H1 (cell line): Measurements from ENCODE around the gene RILPL1. TPM values are rescaled to one million over a fixed set of nuclear protein-coding genes. Genes with fewer than 3 reads are reported as not detected.

Experiments used
- CTCF ChIA-PET: fragments of 300-600 bp; sonication (Branson Sonifier 250); formaldehyde crosslinking; loops from one replicate; lab custom pipeline; 2021; ENCODE audit not compliant: partially characterized antibody; lab: Charles Lee
- POLR2A ChIA-PET: fragments of 300-600 bp; sonication (Branson Sonifier 250); formaldehyde crosslinking; loops from one replicate; lab custom pipeline; 2021; ENCODE audit warnings: inconsistent platforms; ENCODE audit not compliant: partially characterized antibody; lab: Charles Lee
- DNase-seq, 2 experiments: peaks; one replicate each; pipeline versions ENCODE4 v3.0.0 to v3.0.0-alpha.2; 2010 to 2022; ENCODE audit warnings: low spot score in 2 of 2, low read depth in 1 of 2, mixed read lengths in 1 of 2
- FAIRE-seq: peaks from 2 replicates; lab custom pipeline; 2011; peaks lifted over from hg19 to GRCh38; lab: Jason Lieb, UNC
- H2AFZ ChIP-seq: 2 replicates; pipeline ENCODE4 v1.8.1; 2012; ENCODE audit warnings: low read length, inconsistent platforms
- H2AK5ac ChIP-seq: 2 replicates; pipeline ENCODE4 v1.6.1; 2013; ENCODE audit warnings: low read depth, low read length
- H2BK120ac ChIP-seq: replicated peaks from 2 replicates; pipeline ENCODE3; 2013; ENCODE audit warnings: low read depth, low read length, inconsistent platforms
- H2BK12ac ChIP-seq: 2 replicates; pipeline ENCODE4 v1.6.1; 2013; ENCODE audit warnings: low read depth, low read length
- H2BK15ac ChIP-seq: 2 replicates; pipeline ENCODE4 v1.6.1; 2013; ENCODE audit warnings: low read length
- H2BK20ac ChIP-seq: 2 replicates; pipeline ENCODE4 v1.6.1; 2013; ENCODE audit warnings: low read length
- H2BK5ac ChIP-seq: 2 replicates; pipeline ENCODE4 v1.6.1; 2013; ENCODE audit warnings: low read depth, low read length
- H3K14ac ChIP-seq: 2 replicates; pipeline ENCODE4 v1.6.1; 2013; ENCODE audit warnings: inconsistent platforms; ENCODE audit not compliant: insufficient read length
- H3K18ac ChIP-seq: 2 replicates; pipeline ENCODE4 v1.6.1; 2013; ENCODE audit warnings: low read length; ENCODE audit errors: extremely low read depth
- H3K23ac ChIP-seq: 2 replicates; pipeline ENCODE4 v1.6.1; 2013; ENCODE audit warnings: inconsistent platforms; ENCODE audit not compliant: insufficient read length
- H3K23me2 ChIP-seq: 2 replicates; pipeline ENCODE4 v1.6.1; 2013; ENCODE audit warnings: low read depth, low read length
- H3K27ac ChIP-seq: 2 replicates; pipeline ENCODE4 v1.6.1; 2011; ENCODE audit warnings: low read depth, low read length, inconsistent platforms
- H3K27me3 ChIP-seq, 4 experiments: replicated peaks in 1 of 4; 1 replicate in 1 of 4; 2 replicates in 3 of 4; pipeline versions ENCODE4 v1.6.1 to v1.8.1; 2011 to 2013; ENCODE audit warnings: low read length in 3 of 4, mild to moderate bottlenecking in 3 of 4, inconsistent platforms in 2 of 4, mixed read lengths in 2 of 4, moderate library complexity in 1 of 4; ENCODE audit not compliant: control insufficient read depth in 3 of 4, insufficient read depth in 3 of 4; ENCODE audit errors: extremely low read depth in 1 of 4
- H3K36me3 ChIP-seq, 4 experiments: 2 replicates each; pipeline versions ENCODE4 v1.6.1 to v1.8.1; 2011 to 2013; ENCODE audit warnings: mild to moderate bottlenecking in 4 of 4, low read length in 3 of 4, moderate library complexity in 2 of 4, control low read depth in 1 of 4, inconsistent platforms in 1 of 4; ENCODE audit not compliant: insufficient read depth in 4 of 4, control insufficient read depth in 2 of 4
- H3K4ac ChIP-seq: replicated peaks from 2 replicates; pipeline ENCODE3; 2013; ENCODE audit warnings: low read length, low read depth, mixed read lengths, inconsistent platforms; ENCODE audit not compliant: insufficient read length
- H3K4me1 ChIP-seq, 4 experiments: replicated peaks in 1 of 4; 1 replicate in 1 of 4; 2 replicates in 3 of 4; pipeline versions ENCODE4 v1.6.1 to v1.8.1; 2011 to 2013; ENCODE audit warnings: low read length in 3 of 4, inconsistent platforms in 2 of 4, mixed read lengths in 1 of 4; ENCODE audit not compliant: insufficient read depth in 4 of 4, control insufficient read depth in 3 of 4
- H3K4me2 ChIP-seq, 2 experiments: 2 replicates each; pipeline versions ENCODE4 v1.6.1 to v1.8.1; 2011 to 2013; ENCODE audit warnings: low read depth in 2 of 2, low read length in 2 of 2, control low read depth in 1 of 2, inconsistent platforms in 1 of 2, mild to moderate bottlenecking in 1 of 2; ENCODE audit not compliant: insufficient read depth in 1 of 2
- H3K4me3 ChIP-seq, 4 experiments: fragments of 200-600, 300-600 bp in 1 of 4; sonication (generic), shearing (Covaris generic), sonication (Bioruptor Twin) in 1 of 4; 2 replicates each; pipeline versions ENCODE4 v1.5.1 to v1.8.1; 2011 to 2016; ENCODE audit warnings: low read length in 4 of 4, low read depth in 3 of 4, control low read depth in 2 of 4, inconsistent platforms in 2 of 4, mild to moderate bottlenecking in 2 of 4, mixed read lengths in 1 of 4, moderate library complexity in 1 of 4; ENCODE audit not compliant: insufficient read depth in 2 of 4; ENCODE audit errors: extremely low read depth in 1 of 4
- H3K56ac ChIP-seq: replicated peaks from 2 replicates; pipeline ENCODE3; 2013; ENCODE audit warnings: low read depth, mild to moderate bottlenecking, mixed read lengths, low read length, inconsistent platforms; ENCODE audit not compliant: insufficient read length
- H3K79me1 ChIP-seq: 2 replicates; pipeline ENCODE4 v1.6.1; 2013; ENCODE audit warnings: low read depth, low read length, control low read depth
- H3K79me2 ChIP-seq, 2 experiments: 2 replicates each; pipeline versions ENCODE4 v1.6.1 to v1.8.1; 2012 to 2013; ENCODE audit warnings: low read length in 2 of 2, mild to moderate bottlenecking in 2 of 2, inconsistent platforms in 1 of 2; ENCODE audit not compliant: insufficient read depth in 2 of 2, control insufficient read depth in 1 of 2
- H3K9ac ChIP-seq, 4 experiments: replicated peaks in 1 of 4; 1 replicate in 1 of 4; 2 replicates in 3 of 4; pipeline versions ENCODE4 v1.6.1 to v1.8.1; 2011 to 2013; ENCODE audit warnings: low read depth in 3 of 4, low read length in 3 of 4, control low read depth in 2 of 4, mild to moderate bottlenecking in 2 of 4, moderate library complexity in 2 of 4, inconsistent platforms in 1 of 4; ENCODE audit errors: extremely low read depth in 1 of 4
- H3K9me3 ChIP-seq, 2 experiments: 2 replicates each; pipeline versions ENCODE4 v1.6.1 to v1.8.1; 2012 to 2013; ENCODE audit warnings: mild to moderate bottlenecking in 2 of 2, moderate library complexity in 2 of 2, control low read depth in 1 of 2, inconsistent platforms in 1 of 2, low read depth in 1 of 2, low read length in 1 of 2, mixed read lengths in 1 of 2; ENCODE audit not compliant: insufficient read depth in 2 of 2
- H4K20me1 ChIP-seq, 2 experiments: replicated peaks in 1 of 2; 2 replicates each; pipeline versions ENCODE3 to v1.8.1; 2011 to 2013; ENCODE audit warnings: inconsistent platforms in 2 of 2, low read length in 2 of 2, mild to moderate bottlenecking in 1 of 2; ENCODE audit not compliant: insufficient read depth in 2 of 2, control insufficient read depth in 1 of 2
- H4K5ac ChIP-seq: 2 replicates; pipeline ENCODE4 v1.6.1; 2013; ENCODE audit warnings: low read length, low read depth, mixed read lengths, inconsistent platforms; ENCODE audit not compliant: insufficient read length
- H4K8ac ChIP-seq: 2 replicates; pipeline ENCODE4 v1.8.0; 2013; ENCODE audit warnings: mild to moderate bottlenecking, moderate library complexity, low read length, inconsistent platforms; ENCODE audit not compliant: insufficient read depth; ENCODE audit errors: extremely low read depth
- H4K91ac ChIP-seq: replicated peaks from 2 replicates; pipeline ENCODE3; 2013; ENCODE audit warnings: low read length, mixed read lengths, inconsistent platforms; ENCODE audit not compliant: insufficient read length
- BACH1 ChIP-seq: IDR thresholded peaks from 2 replicates; pipeline ENCODE4 v1.6.1; 2012; ENCODE audit warnings: low read length, improper control_type of control experiment
- BRCA1 ChIP-seq: IDR thresholded peaks from 2 replicates; pipeline ENCODE4 v1.6.1; 2012; ENCODE audit warnings: low read depth, low read length, improper control_type of control experiment
- EGR1 ChIP-seq: IDR thresholded peaks from 2 replicates; pipeline ENCODE4 v1.6.1; 2011; ENCODE audit warnings: low read depth, low read length, borderline replicate concordance
- RBBP5 ChIP-seq: IDR thresholded peaks from 2 replicates; pipeline ENCODE4 v1.7.1; 2012; ENCODE audit warnings: low read depth, mild to moderate bottlenecking, inconsistent platforms, low read length, moderate library complexity, borderline replicate concordance
- SAP30 ChIP-seq: fragments of 300-600 bp; sonication (generic); IDR thresholded peaks from 2 replicates; pipeline ENCODE4 v1.7.1; 2012; ENCODE audit warnings: low read length, moderate library complexity, mild to moderate bottlenecking, inconsistent platforms; ENCODE audit not compliant: insufficient read depth, insufficient replicate concordance
- SIRT6 ChIP-seq: IDR thresholded peaks from one replicate; pipeline ENCODE4 v1.7.1; 2012; ENCODE audit warnings: low read length, inconsistent platforms
- SRF ChIP-seq: IDR thresholded peaks from 2 replicates; pipeline ENCODE4 v1.6.1; 2011; ENCODE audit warnings: mild to moderate bottlenecking, low read depth, low read length, moderate library complexity
- WGBS, 2 experiments: shearing (Covaris generic) in 1 of 2; methylation state at CpG; one replicate each; pipeline versions ENCODE4 v1.1.6 to v1.1.7; 2013 to 2015; ENCODE audit warnings: low lambda C conversion rate in 2 of 2, mixed read lengths in 2 of 2, inconsistent platforms in 1 of 2, low coverage in 1 of 2, missing lambda C conversion rate in 1 of 2; ENCODE audit not compliant: insufficient replicate concordance in 2 of 2, insufficient coverage in 1 of 2, insufficient read length in 1 of 2; ENCODE audit errors: extremely low coverage in 1 of 2, missing lambda C conversion rate in 1 of 2; 5-methylcytosine and 5-hydroxymethylcytosine counted together
- polyA plus RNA-seq, 7 experiments: library from polyadenylated mRNA; depleted of rRNA in 3 of 7; stranded (reverse) in 5 of 7; unstranded in 2 of 7; fragments of >200 nt in 5 of 7; fragments of 200-250 nt in 2 of 7; gene quantifications; 1 replicate in 5 of 7; 2 replicates in 1 of 7; 4 replicates in 1 of 7; pipeline versions ENCODE4 v1.2.1 to v1.2.3, GENCODE V29; 2011 to 2013; ENCODE audit warnings: missing spikeins in 2 of 7, mixed read lengths in 2 of 7
- total RNA-seq: library from RNA; stranded (reverse); fragmentation: NEBNext Ultra II Directional; extraction: Animal tissue kit (Norgen Biotek cat#: 25700); gene quantifications from 2 replicates; pipeline ENCODE4 v1.2.1, GENCODE V29; 2021

RILPL1 gene
- total and polyA plus RNA-seq, 2 of the 8 experiments (the other 6 are each of a cell fraction or from before 2014, with no cell fraction given): 6.7 to 9.4 TPM

DNA sequence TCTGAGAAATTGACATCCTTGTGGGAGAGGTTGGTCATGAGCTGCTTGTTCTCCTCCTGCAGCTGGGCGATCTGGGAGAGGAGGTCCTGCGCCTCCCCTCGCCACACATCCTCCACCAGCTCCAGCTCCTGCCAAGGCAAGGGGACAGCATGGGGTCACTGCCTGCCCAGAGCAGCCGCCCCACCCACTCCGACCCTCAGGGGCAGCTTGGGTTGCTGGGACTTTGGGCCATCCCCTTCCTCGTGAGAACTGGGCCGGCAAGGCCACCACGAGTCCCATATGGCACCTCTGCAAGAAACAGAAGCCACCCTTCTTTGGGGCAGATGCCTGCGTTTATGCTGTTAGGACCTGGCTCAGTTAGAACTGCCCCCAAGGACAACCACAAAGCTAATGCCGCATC, 10.0 kb downstream of the RILPL1 start:
- H3K27ac ChIP-seq: no peak overlapping the region
- POLR2A ChIA-PET: no interaction called here
- no peak overlapping the region for H2BK12ac ChIP-seq
- H3K36me3 ChIP-seq: peaks cover 0 to 5% (median 0%) of the 10 kb centered on the region in 4 experiments; a peak in 2 of 8 replicates
- no peak overlapping the region for H4K5ac ChIP-seq
- CTCF ChIA-PET: interaction anchor here (0.6 to 1.6 kb wide), 3 partner anchors 15 to 47 kb away, joined by 3 to 4 read pairs (median 4); no protein-coding TSS in a partner anchor
- H3K9me3 ChIP-seq: no peaks in the 10 kb centered on the region
- no peak overlapping the region for H3K23ac ChIP-seq
- DNase-seq (no peak), FAIRE-seq (no peak)
- H3K9ac ChIP-seq: no peak overlapping the region
- no peaks in the 10 kb centered on the region for H3K23me2 ChIP-seq
- WGBS, 2 experiments: 78% methylated on average over 10 of the region's 10 CpGs; no CpG with 5 or more reads in 1 of the 2 experiments
- H2BK20ac ChIP-seq: no peak overlapping the region
- no peak overlapping the region for H2AFZ ChIP-seq
- no peak overlapping the region for H4K8ac ChIP-seq
- no peaks in the 10 kb centered on the region for H3K27me3 ChIP-seq
- no peaks in the 10 kb centered on the region for H3K79me1 ChIP-seq
- H3K4me3 ChIP-seq: no peak overlapping the region
- no peak overlapping the region for H3K14ac ChIP-seq
- TF ChIP-seq RBBP5 (no peak), EGR1 (no peak), SIRT6 (no peak), SAP30 (no peak), SRF (no peak), BRCA1 (no peak), BACH1 (no peak)
- H3K4me1 ChIP-seq: no peaks in the 10 kb centered on the region
- no peak overlapping the region for H3K4ac ChIP-seq
- peaks cover 0 to 3% of the 10 kb centered on the region in 2 experiments for H4K20me1 ChIP-seq
- H3K79me2 ChIP-seq: no peaks in the 10 kb centered on the region
- H2BK120ac ChIP-seq: no peak overlapping the region
- no peak overlapping the region for H3K18ac ChIP-seq
- H2AK5ac ChIP-seq: no peak overlapping the region
- no peak overlapping the region for H4K91ac ChIP-seq
- H2BK15ac ChIP-seq: no peak overlapping the region
- no peak overlapping the region for H3K56ac ChIP-seq
- H2BK5ac ChIP-seq: no peak overlapping the region
- H3K4me2 ChIP-seq: no peak overlapping the region
